Ishikawa (cell line): ENCODE data around the gene PSMG3.

Source experiments
- CEBPB ChIP-seq: IDR thresholded peaks from 2 replicates; pipeline ENCODE4 v1.6.1; 2012
- CREB1 ChIP-seq: IDR thresholded peaks from 2 replicates; pipeline ENCODE4 v1.6.1; 2012; ENCODE audit warnings: low read depth
- EGR1 ChIP-seq: IDR thresholded peaks from 2 replicates; pipeline ENCODE4 v1.6.1; 2012
- EP300 ChIP-seq: IDR thresholded peaks from 2 replicates; pipeline ENCODE4 v1.6.1; 2012; ENCODE audit warnings: borderline replicate concordance
- FOXM1 ChIP-seq: IDR thresholded peaks from 2 replicates; pipeline ENCODE4 v1.6.1; 2012; ENCODE audit warnings: low read depth, borderline replicate concordance
- NFIC ChIP-seq: IDR thresholded peaks from 2 replicates; pipeline ENCODE4 v1.6.1; 2012
- RAD21 ChIP-seq: IDR thresholded peaks from 2 replicates; pipeline ENCODE4 v1.6.1; 2012; ENCODE audit warnings: low read depth
- REST ChIP-seq: IDR thresholded peaks from 2 replicates; pipeline ENCODE4 v1.6.1; 2012; ENCODE audit warnings: low read depth, mild to moderate bottlenecking
- TAF1 ChIP-seq: IDR thresholded peaks from 2 replicates; pipeline ENCODE4 v1.6.1; 2012; ENCODE audit warnings: low read depth, mild to moderate bottlenecking
- TCF12 ChIP-seq: IDR thresholded peaks from 2 replicates; pipeline ENCODE4 v1.6.1; 2012; ENCODE audit warnings: low read depth
- TEAD4 ChIP-seq: IDR thresholded peaks from 2 replicates; pipeline ENCODE4 v1.6.1; 2012
- USF1 ChIP-seq: IDR thresholded peaks from 2 replicates; pipeline ENCODE4 v1.6.1; 2012
- YY1 ChIP-seq: IDR thresholded peaks from 2 replicates; pipeline ENCODE4 v1.6.1; 2012; ENCODE audit warnings: low read depth
- ZBTB7A ChIP-seq: IDR thresholded peaks from 2 replicates; pipeline ENCODE4 v1.6.1; 2012; ENCODE audit warnings: low read depth
- TF ChIP-seq, protein P1 (sequence below): IDR thresholded peaks from 2 replicates; pipeline ENCODE4 v1.6.1; 2012

Gene PSMG3

DNA sequence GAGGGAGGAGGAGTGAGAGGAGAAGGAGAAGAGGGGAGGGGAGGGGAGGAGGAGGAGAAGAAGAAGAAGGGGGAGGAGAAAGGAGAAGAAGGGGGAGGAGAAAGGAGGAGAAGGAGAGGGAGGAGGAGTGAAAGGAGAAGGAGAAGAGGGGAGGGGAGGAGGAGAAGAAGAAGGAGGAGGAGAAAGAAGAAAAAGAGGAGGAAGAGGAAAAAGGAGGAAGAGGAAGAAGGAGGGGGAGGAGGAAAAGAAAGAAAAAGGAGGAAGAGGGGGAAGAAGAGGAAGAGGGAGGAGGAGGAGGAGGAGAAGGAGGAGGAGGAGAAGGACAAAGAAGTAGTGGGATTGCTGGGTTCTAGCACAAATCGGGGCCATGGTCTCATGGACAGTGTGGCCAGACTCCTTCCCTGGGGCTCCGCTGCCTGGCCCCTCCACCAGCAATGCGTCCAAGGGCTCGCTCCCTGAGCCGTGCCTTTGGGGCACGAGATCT is 43.5 kb downstream of the PSMG3 start:
- TF ChIP-seq EP300 (no peak), TAF1 (no peak), ZBTB7A (no peak), NFIC (no peak), TCF12 (no peak), USF1 (no peak), TEAD4 (no peak), RAD21 (no peak), CEBPB (no peak)
- TF ChIP-seq, protein P1, sequence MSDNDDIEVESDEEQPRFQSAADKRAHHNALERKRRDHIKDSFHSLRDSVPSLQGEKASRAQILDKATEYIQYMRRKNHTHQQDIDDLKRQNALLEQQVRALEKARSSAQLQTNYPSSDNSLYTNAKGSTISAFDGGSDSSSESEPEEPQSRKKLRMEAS, result no peak

GRCh38 chr7:1525409-1525808 is 44.4 kb downstream of the PSMG3 start:
- TF ChIP-seq NFIC, result no peak

DNA sequence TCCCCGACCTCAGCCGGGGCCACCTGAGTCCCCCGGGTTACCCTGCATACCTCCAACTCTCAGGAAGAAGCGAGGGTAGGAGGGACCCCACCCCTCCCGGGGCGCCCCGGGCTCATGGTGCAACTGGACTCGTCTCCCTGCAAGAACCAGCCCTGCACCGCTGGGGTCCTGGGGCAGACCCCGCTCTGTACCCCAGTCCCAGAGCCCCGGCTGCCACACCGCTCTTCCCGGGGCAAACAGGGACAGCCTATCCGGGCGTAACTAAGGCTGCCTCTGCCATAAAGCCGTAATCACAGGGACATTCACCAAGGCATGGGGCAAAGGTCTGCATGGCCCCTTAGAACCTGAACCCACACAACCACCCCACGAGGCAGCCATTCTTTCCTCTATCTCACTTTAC is 46.0 kb downstream of the PSMG3 start:
- TF ChIP-seq CREB1 (no peak), ZBTB7A (no peak)

DNA sequence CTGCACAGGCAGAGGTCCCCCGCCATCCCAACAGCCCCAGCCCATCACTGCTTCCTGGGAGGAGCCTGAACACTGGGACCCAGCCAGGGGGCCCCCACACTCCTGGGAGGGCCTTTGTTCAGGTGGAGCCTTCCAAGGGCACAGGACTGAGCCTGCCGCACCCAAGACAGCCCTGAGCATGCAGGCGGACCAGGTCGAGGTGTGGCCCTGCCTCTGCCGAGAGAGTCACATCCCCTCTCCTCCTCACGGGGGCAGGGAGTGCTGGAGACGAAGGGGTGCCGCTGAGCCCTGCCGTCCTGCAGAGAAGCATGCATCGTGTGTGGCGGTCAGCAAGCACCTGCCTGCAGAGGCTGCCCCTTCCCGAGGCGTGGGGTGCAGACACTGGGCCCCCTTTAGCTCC is 46.6 kb downstream of the PSMG3 start:
- TF ChIP-seq NFIC (no peak), EP300 (no peak), CREB1 (no peak), RAD21 (no peak), USF1 (no peak), ZBTB7A (no peak), YY1 (no peak), TEAD4 (no peak), EGR1 (no peak), FOXM1 (no peak), TCF12 (no peak), REST (no peak), CEBPB (no peak), TAF1 (no peak)
- TF ChIP-seq, protein P1, result no peak

GRCh38 chr7:1521456-1521855 is 48.4 kb downstream of the PSMG3 start:
- TF ChIP-seq NFIC (no peak), YY1 (no peak), CREB1 (no peak), TAF1 (no peak), USF1 (no peak), FOXM1 (no peak)

DNA sequence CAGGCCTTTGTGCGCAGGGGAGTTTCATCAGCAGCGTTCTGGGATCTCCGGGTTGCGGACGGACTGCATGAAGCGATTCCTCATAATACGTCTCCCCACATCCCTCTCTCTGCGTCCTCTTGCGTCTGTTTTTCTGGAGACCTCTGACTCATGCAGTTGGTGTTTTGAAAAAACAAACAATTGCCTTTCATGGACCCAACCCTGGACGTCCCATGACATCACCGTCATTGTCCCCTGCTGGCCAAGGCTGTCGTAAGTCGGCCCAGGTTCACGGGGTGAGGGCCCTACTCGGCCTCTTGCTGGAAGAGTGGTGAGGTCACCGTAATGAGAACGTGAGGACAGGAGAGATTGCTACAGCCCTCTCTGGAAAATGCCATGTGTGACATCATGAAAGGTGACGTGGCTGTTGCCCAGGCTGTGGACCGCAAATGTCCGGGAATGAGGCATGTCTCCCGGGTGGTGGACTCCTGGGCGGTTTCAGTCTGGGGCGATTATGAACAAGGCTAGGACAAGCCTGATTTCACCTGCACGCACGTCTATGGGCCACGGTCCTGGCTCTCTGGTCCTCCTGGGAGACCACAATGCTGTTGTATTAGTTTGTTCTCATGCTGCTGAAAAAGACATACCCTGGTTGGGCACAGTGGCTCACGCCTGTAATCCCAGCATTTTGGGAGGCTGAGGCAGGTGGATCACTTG is 49.1 kb downstream of the PSMG3 start:
- TF ChIP-seq TAF1, result no peak
- peak; percentile 61 for TF ChIP-seq CREB1
- peak; percentile 67 for TF ChIP-seq TCF12
- TF ChIP-seq EP300, result peak; percentile 67; the same call in 1 of the 2 replicates
- TF ChIP-seq NFIC, result 0 out of 2 replicates have a peak, but pooled peaks have one; percentile 18
- no peak for TF ChIP-seq YY1
- TF ChIP-seq EGR1, result no peak
- TF ChIP-seq CEBPB, result peak; percentile 49; the same call in 1 of the 2 replicates
- no peak for TF ChIP-seq ZBTB7A
- no peak for TF ChIP-seq REST
- TF ChIP-seq FOXM1, result no peak
- no peak for TF ChIP-seq RAD21
- TF ChIP-seq TEAD4, result peak; percentile 48; the same call in 1 of the 2 replicates
- TF ChIP-seq, protein P1, result peak; percentile 33; the same call in 1 of the 2 replicates
- 0 out of 2 replicates have a peak, but pooled peaks have one; percentile 29 for TF ChIP-seq USF1
